NCI-H146 treated with DMSO at 0.1 percent for 48 hours (cell line): ENCODE data around the gene PCSK2.
A peak's percentile ranks its signal among the peaks of the same experiment; 100 is the strongest.

Experiments
- DNase-seq: peaks from one replicate; lab custom pipeline; 2025; ENCODE audit not compliant: unreplicated experiment; lab: John Stamatoyannopoulos, UW

PCSK2 gene

GRCh38 chr20:17525650-17526049, 298.8 kb downstream of the PCSK2 start:
- DNase-seq = peak; percentile 4

- DNase-seq = no peak
Observed at GRCh38 chr20:17529586-17529985, 302.7 kb downstream of the PCSK2 start.

GRCh38 chr20:17530153-17530552, 303.3 kb downstream of the PCSK2 start:
- no peak for DNase-seq

- peak; percentile 59 for DNase-seq
Observed at GRCh38 chr20:17530716-17531664, 304.1 kb downstream of the PCSK2 start, which contains the start of gene BFSP1. Gene BFSP1, minus strand, starts transcription at chr20:17531379. Its CDS starts 50 bp downstream, at chr20:17531329.

- no peak for DNase-seq
Observed at GRCh38 chr20:17531665-17532025, 304.8 kb downstream of the PCSK2 start.

GRCh38 chr20:17533396-17533795, 306.6 kb downstream of the PCSK2 start:
- no peak for DNase-seq

GRCh38 chr20:17534077-17534476, 307.2 kb downstream of the PCSK2 start:
- DNase-seq = no peak
